Measurements from ENCODE around the gene MAPKAP1.

Gene MAPKAP1

GRCh38 chr9:125687163-125687863 lies 19.7 kb downstream of the MAPKAP1 start:
- no peak for TF ChIP-seq BACH2 (CRISPR knock-in tag; IDR thresholded peaks at IDR 0.05; ENCODE audit: borderline replicate concordance)
- no peak for TF ChIP-seq ESRRG (CRISPR knock-in tag; IDR thresholded peaks at IDR 0.05)
- no peak for TF ChIP-seq ZFP3 (CRISPR knock-in tag; IDR thresholded peaks at IDR 0.05)
- no peak for TF ChIP-seq TCF4 (CRISPR knock-in tag; IDR thresholded peaks at IDR 0.05; ENCODE audit: borderline replicate concordance)
- TF ChIP-seq TSHZ2 (CRISPR knock-in tag; IDR thresholded peaks at IDR 0.05), result no peak
- no peak for TF ChIP-seq OSR1 (CRISPR knock-in tag; IDR thresholded peaks at IDR 0.05)
- TF ChIP-seq PPARA (CRISPR knock-in tag; IDR thresholded peaks at IDR 0.05; ENCODE audit: borderline replicate concordance), result no peak
- no peak for TF ChIP-seq ZNF70 (CRISPR knock-in tag; IDR thresholded peaks at IDR 0.05)
- no peak for TF ChIP-seq CSRNP3 (CRISPR knock-in tag; IDR thresholded peaks at IDR 0.05)
- TF ChIP-seq ZNF8 (CRISPR knock-in tag; IDR thresholded peaks at IDR 0.05), result no peak
- TF ChIP-seq PATZ1 (CRISPR knock-in tag; IDR thresholded peaks at IDR 0.05; ENCODE audit: borderline replicate concordance), result no peak
- ATAC-seq, result no peak

GRCh38 chr9:125685167-125685566 lies 21.8 kb downstream of the MAPKAP1 start:
- ATAC-seq, result no peak
- TF ChIP-seq ZC3H10 (CRISPR knock-in tag; IDR thresholded peaks at IDR 0.05) (no peak), ESRRG (CRISPR knock-in tag; IDR thresholded peaks at IDR 0.05) (no peak), SNAI2 (CRISPR knock-in tag; IDR thresholded peaks at IDR 0.05) (no peak)

- TF ChIP-seq GLIS3 (CRISPR knock-in tag; IDR thresholded peaks at IDR 0.05), result no peak
- no peak for TF ChIP-seq TOX (CRISPR knock-in tag; IDR thresholded peaks at IDR 0.05; ENCODE audit: borderline replicate concordance)
- no peak for TF ChIP-seq CREB5 (CRISPR knock-in tag; IDR thresholded peaks at IDR 0.05; ENCODE audit: low read depth)
- no peak for TF ChIP-seq POU6F1 (CRISPR knock-in tag; IDR thresholded peaks at IDR 0.05; ENCODE audit: borderline replicate concordance, low read depth)
- no peak for TF ChIP-seq ZFP3 (CRISPR knock-in tag; IDR thresholded peaks at IDR 0.05)
- TF ChIP-seq ESRRG (CRISPR knock-in tag; IDR thresholded peaks at IDR 0.05), result no peak
- no peak for TF ChIP-seq ZNF8 (CRISPR knock-in tag; IDR thresholded peaks at IDR 0.05)
- TF ChIP-seq ZNF70 (CRISPR knock-in tag; IDR thresholded peaks at IDR 0.05), result no peak
- no peak for TF ChIP-seq CSRNP3 (CRISPR knock-in tag; IDR thresholded peaks at IDR 0.05)
- no peak for TF ChIP-seq ZC3H10 (CRISPR knock-in tag; IDR thresholded peaks at IDR 0.05)
- ATAC-seq, result peak; percentile 60
Observed at GRCh38 chr9:125683486-125683885, 23.5 kb downstream of the MAPKAP1 start.
